GM21717 (cell line): Measurements from ENCODE around the gene TPST1.

Experiments used
- ATAC-seq: cut with Tn5 transposase; IDR thresholded peaks from one replicate; pipeline ENCODE4 v1.9.1; 2021; ENCODE audit warnings: mild to moderate bottlenecking, moderate library complexity; ENCODE audit not compliant: unreplicated experiment

TPST1 gene

DNA sequence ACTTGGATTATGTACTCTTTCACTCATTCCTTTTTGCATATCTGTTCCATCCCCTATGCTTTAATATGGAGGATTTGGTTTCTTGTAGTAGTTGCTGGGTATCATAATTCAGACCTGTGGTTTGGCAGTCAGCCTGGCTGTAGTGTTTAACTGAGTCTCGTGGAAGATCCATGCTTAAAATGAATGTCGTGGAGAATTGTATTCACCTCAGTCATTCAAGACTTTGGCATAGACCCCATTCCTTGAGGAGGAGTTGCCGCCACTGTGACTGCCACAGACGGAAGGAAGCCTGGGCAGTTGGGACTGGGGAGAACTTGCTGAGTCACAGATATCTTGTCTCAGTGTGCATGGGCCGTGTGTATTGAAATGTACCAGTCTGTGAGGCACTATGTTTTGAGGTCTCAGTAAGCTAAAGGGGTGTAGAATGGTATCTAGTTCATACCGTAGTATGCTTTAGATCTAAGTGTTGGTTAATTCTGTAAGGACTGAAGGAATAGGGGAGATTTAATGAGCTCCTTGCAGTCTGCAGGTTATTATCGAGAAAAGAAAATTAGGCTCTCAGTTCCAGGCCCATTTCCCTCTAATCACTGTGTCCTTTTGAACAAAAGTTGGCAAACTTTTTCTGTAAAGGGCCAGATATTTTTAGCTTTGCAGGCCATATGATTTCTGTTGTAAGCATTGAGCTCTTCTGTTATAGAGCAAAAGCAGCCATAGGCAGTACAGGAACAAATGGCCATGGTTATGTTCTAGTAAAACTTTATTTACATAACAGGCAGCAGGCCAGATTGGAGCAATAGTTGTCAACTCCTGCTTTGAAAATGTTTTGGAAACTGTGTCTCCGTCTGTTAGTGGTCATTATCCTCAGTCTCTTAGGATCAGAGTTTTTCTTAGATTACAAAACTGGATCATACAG lies 76.8 kb downstream of the TPST1 start:
- ATAC-seq = no peak

DNA sequence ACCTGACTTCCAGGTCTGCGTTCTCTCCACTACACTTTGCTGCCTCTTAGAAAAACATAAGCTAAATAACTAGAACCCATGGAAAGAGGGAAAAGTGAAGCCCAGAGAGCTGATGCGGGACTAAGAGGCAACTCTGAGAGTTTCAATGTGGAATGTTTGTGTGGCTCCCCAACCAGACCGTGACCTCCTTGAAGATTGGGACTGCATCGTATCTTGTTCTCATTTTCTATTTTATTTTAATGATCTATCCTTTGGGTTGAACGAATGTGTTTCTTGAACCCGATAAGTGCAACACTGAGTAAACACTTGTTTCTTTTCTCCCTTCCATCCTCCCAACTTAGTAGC lies 77.4 kb downstream of the TPST1 start:
- no peak for ATAC-seq

DNA sequence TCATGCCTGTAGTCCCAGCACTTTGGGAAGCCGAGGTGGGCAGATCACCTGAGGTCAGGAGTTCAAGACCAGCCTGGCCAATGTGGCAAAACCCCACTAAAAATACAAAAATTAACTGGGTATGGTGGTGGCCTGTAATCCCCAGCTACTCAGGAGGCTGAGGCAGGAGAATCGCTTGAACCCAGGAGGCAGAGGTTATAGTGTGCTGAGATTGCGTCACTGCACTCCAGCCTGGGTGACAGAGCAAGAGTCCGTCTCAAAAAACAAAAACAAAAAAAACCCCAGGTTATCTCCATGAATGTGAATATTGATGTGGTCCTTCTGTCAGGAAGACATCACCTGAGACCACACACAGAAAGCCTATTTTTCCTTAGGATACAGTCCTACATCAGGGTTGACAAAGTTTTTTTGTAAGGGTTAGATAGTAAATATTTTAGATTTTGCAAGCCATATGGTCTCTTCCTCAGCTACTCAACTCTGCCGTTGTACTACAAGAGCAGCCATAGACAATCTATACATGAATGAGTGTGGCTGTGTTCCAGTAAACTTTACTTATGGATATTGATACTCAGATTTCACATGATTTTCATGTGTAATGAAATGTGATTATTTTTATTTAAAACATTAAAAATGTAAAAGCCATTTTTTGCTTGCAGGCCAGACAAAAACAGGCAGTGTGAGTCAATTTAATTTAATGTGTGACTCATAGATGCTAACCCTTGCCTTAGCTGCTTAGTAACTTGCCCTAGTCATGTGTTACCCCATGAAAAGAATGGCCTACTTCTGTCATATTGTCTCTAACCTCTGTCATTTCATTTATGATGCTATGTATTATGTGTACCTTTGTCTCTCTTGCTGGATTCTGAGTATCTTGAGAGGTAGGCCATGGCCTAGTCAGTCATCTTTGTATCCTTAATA lies 78.1 kb downstream of the TPST1 start:
- ATAC-seq = no peak

DNA sequence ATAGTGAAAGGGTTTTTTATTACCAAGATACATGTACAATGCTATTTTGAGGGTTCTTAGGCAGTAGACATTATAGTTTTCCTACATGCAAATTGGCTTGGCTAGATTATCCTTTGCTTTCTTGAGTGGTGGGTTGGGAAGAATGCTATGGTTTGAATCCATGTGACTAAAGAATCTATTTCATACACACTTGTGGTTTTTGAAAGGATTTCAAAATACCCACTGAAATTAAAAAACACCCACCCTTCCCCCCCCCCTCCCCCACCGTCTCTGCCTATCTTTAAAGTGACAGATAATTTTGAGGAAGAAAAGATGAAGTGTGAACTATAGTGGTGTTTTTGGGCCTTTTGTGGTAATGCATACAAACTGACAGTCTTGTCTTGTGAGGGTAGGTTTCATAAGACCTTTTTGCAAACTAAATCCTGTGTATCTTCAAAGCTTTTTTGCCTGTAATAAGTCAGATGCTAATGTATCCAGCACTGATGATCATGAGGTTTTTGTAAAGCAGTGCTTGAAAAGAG lies 90.9 kb downstream of the TPST1 start:
- ATAC-seq = no peak

GRCh38 chr7:66296557-66296956 lies 91.4 kb downstream of the TPST1 start:
- ATAC-seq = no peak

- ATAC-seq = no peak
These were observed 92.4 kb downstream of the TPST1 start for GRCh38 chr7:66297579-66297978.

GRCh38 chr7:66301249-66301648 lies 96.1 kb downstream of the TPST1 start:
- no peak for ATAC-seq

DNA sequence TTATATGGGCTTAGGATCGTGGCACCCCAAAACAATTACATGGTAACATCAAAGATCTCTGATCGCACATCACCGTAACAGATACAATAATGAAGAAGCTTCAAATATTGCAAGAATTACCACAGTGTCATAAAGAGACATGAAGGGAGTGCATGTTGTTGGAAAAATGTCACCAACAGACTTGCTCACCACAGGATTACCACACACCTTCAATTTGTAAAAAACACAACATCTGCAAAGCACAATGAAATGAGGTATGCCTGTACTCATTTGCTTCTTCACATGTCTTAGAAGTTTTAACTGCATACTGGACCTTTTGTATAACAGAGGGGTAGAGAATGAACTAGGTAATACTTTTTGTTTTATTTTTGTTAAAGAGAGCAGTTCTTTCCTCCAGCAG lies 96.6 kb downstream of the TPST1 start:
- ATAC-seq = no peak

GRCh38 chr7:66303454-66304155 lies 98.5 kb downstream of the TPST1 start:
- ATAC-seq = no peak

- ATAC-seq = no peak
These were observed 99.4 kb downstream of the TPST1 start for GRCh38 chr7:66304536-66304935.

GRCh38 chr7:66306243-66306642 lies 101.1 kb downstream of the TPST1 start:
- ATAC-seq = no peak

DNA sequence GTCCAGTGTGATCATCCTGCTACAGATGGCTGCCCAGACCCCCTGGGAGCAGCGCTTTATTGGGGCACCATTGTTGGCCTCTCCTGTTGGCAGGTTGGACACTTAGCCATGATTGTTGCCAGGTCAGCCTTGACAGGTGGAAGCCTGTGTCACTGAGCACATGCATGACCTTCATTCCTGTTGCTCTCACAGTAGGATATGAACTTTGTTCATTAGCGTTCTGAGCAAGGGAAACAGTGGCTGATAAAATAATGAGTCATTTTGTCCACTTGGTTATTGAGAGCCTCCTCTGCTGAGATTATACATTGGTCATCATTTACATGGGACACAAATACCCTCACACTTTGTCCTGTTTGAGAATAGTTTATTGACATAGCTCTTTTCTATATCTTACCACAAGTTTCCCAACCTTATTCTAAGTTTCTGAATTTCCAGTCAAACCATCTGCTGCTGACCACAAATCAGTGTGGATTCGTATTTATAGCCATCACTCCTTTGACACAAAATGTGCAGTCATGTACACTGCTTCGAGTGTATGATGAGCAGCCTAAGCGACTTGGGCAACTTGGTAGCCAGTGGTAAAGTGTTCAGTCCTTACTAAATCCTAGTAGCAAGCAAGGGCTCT lies 102.6 kb downstream of the TPST1 start:
- no peak for ATAC-seq

GRCh38 chr7:66308411-66308810 lies 103.3 kb downstream of the TPST1 start:
- no peak for ATAC-seq

DNA sequence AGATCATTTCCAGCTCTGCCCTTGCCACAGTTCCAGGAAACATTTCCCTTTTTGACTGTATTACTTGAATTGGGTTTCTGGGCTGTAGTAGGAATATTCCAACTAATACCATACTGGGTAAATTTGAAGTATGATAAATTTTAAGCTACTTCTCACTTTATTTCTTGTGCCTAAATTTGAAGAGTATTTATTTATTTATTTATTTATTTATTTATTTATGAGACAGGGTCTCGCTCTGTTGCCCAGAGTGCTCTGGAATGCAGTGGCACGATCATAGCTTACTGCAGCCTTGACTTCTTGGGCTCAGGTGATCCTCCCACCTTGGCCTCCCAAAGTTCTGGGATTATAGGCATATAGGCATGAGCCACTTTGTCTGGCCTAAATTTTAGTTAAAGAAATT lies 105.5 kb downstream of the TPST1 start:
- ATAC-seq = no peak

DNA sequence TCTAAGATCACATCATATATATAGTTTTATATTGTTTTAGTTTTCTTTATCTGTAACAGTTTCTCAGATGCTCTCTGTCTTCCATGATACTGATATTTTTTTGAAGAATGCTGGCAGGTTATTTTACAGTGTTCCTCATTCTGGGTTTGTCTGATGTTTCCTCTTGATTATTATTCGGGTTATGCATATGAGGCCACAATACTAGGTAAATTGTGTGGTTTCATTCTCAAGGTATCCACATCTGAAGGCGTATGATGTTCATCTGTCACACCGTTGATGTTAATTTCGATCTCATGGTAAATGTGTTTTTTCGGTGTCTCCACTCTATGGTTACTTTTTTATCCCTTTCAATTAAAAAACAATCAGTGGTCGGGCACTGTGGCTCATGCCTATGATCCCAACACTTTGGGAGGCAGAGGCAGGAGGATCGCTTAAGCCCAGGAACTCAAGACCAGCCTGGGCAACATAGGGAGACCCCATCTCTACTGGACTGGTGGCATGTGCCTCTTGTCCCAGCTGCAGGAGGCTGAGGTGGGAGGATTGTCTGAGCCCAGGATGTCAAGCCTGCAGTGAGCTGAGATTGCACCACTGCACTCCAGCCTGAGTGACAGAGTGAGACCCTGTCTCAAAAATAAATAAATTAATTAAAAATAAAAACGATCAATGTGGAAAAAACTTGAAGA lies 108.9 kb downstream of the TPST1 start:
- no peak for ATAC-seq

- ATAC-seq = no peak
These were observed 110.1 kb downstream of the TPST1 start for GRCh38 chr7:66315192-66315591.

DNA sequence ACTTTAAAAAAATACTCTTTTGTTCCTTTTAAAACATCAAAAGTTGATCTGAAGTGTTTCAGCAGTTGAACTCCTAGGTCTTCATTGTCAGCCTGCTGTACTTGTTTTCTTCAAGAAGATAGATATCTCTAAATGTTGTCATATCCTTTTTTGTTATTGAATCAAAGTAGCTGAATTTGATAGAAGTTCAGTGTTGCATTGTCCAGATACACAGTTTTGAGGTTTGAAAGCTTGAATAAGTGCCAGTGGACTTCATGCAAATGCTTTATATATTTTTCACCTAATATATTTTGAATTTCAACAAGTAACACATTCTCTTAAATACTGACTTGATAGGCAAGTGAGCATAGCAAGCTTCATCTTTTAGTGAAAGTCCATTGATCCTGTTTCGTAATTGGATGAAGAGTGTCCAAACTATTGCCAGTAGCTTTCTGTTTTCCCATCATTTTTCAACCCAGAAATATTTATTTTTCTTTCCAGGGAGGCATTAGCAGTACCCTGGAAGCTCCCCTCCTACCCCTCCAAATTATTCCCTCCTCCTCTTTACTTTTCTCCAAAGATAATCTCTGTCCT lies 114.4 kb downstream of the TPST1 start:
- no peak for ATAC-seq

GRCh38 chr7:66321283-66321682 lies 116.1 kb downstream of the TPST1 start:
- no peak for ATAC-seq

GRCh38 chr7:66323114-66323796 lies 118.1 kb downstream of the TPST1 start:
- no peak for ATAC-seq
